RWPE2 (cell line): ENCODE results near the gene AHSG.
A peak's percentile ranks its signal among the peaks of the same experiment; 100 is the strongest.

Experiments
- ATAC-seq: fragments of 200-7000 bp; cut with Tn5 transposase; 3 replicates; pipeline ENCODE4 v1.9.1; 2021; ENCODE audit warnings: low read depth
- DNase-seq: peaks from one replicate; pipeline ENCODE4 v3.0.0-alpha.2; 2020; ENCODE audit warnings: low spot score
- H3K27ac ChIP-seq: fragments of 450-650 bp; 2 replicates; pipeline ENCODE4 v1.5.1; 2017; ENCODE audit warnings: mild to moderate bottlenecking; ENCODE audit not compliant: poor library complexity, severe bottlenecking
- H3K27me3 ChIP-seq: fragments of 250-450 bp; sonication (Bioruptor Pico); 2 replicates; pipeline ENCODE4 v1.5.1; 2021; ENCODE audit warnings: mild to moderate bottlenecking, moderate library complexity; ENCODE audit not compliant: insufficient read depth, poor library complexity, severe bottlenecking
- H3K36me3 ChIP-seq: fragments of 250-450 bp; sonication (Bioruptor Pico); 2 replicates; pipeline ENCODE4 v1.5.1; 2020; ENCODE audit warnings: low read depth, mild to moderate bottlenecking, moderate library complexity
- H3K4me1 ChIP-seq: fragments of 250-450 bp; sonication (Bioruptor Pico); 2 replicates; pipeline ENCODE4 v1.5.1; 2021; ENCODE audit warnings: mild to moderate bottlenecking, moderate library complexity; ENCODE audit not compliant: insufficient read depth, poor library complexity, severe bottlenecking
- H3K4me3 ChIP-seq: fragments of 250-450 bp; sonication (Bioruptor Pico); 2 replicates; pipeline ENCODE4 v1.5.1; 2021; ENCODE audit warnings: mild to moderate bottlenecking, moderate library complexity; ENCODE audit not compliant: severe bottlenecking
- H3K9me3 ChIP-seq: fragments of 250-450 bp; sonication (Bioruptor Pico); 2 replicates; pipeline ENCODE4 v1.5.1; 2021; ENCODE audit warnings: mild to moderate bottlenecking, moderate library complexity; ENCODE audit not compliant: severe bottlenecking
- TF ChIP-seq, protein P1 (sequence below): fragments of 450-650 bp; IDR thresholded peaks from one replicate; pipeline ENCODE4 v1.5.1; 2017; ENCODE audit warnings: mild to moderate bottlenecking, moderate library complexity; ENCODE audit not compliant: poor library complexity, severe bottlenecking

The AHSG gene

DNA sequence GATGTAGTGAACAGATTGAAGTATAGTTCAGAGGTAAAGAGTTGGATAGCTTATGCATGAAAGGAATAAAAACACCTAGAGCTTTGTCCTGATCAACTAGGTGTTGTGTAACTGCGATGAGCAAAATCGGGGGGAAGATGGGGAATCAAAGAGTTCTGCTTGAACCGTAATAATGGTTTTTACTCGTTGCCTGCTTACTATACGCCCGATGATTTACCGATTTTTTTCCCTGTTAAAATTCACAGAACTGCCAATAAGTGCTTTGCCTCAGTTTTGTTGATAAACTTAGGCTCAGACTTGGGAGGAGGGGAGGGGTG, 43.1 kb upstream of the AHSG start:
- DNase-seq (no peak), ATAC-seq (no peak)
- H3K4me1 ChIP-seq, result peaks cover 14% of the 10 kb centered on the region
- peak overlapping the region; percentile 23 for H3K27ac ChIP-seq
- H3K9me3 ChIP-seq, result no peaks in the 10 kb centered on the region
- peak overlapping the region; percentile 48 for H3K4me3 ChIP-seq
- no peaks in the 10 kb centered on the region for H3K27me3 ChIP-seq
- peaks cover 31% of the 10 kb centered on the region for H3K36me3 ChIP-seq
- TF ChIP-seq, protein P1, sequence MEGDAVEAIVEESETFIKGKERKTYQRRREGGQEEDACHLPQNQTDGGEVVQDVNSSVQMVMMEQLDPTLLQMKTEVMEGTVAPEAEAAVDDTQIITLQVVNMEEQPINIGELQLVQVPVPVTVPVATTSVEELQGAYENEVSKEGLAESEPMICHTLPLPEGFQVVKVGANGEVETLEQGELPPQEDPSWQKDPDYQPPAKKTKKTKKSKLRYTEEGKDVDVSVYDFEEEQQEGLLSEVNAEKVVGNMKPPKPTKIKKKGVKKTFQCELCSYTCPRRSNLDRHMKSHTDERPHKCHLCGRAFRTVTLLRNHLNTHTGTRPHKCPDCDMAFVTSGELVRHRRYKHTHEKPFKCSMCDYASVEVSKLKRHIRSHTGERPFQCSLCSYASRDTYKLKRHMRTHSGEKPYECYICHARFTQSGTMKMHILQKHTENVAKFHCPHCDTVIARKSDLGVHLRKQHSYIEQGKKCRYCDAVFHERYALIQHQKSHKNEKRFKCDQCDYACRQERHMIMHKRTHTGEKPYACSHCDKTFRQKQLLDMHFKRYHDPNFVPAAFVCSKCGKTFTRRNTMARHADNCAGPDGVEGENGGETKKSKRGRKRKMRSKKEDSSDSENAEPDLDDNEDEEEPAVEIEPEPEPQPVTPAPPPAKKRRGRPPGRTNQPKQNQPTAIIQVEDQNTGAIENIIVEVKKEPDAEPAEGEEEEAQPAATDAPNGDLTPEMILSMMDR, result no peak

DNA sequence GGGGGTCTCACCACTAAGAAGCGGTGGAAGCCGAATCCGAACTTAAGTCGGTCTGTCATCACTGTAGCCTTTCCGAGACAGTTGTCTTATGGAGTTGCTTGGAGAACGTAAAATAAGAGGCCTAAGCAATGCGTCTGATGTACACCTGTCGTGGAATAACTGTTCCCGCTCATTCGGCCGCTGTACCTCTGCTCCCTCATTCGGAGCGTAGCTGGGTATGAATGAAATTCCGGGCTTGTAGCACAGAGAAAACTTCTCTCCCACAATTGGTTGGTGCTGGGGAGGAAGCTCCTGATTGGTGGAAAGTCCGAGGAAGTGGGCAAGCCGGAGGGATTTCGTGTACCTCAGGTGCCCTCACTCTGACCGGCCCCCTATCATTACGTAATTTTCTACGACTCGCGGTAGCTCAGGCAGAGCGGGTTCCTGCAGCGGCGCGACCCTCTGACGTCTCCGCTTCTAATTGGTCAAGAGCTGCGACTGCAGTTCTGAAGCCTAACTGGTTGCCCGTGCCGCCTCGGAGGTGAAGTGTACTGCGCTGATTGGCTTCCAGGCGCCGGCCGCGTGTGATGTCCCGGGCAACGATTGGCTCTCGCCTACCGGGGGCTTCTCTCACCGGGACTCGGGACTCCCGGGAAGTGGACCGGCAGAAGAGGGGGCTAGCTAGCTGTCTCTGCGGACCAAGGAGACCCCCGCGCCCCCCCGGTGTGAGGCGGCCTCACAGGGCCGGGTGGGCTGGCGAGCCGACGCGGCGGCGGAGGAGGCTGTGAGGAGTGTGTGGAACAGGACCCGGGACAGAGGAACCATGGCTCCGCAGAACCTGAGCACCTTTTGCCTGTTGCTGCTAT, 42.5 kb upstream of the AHSG start, which contains the start of gene DNAJB11:
DNAJB11 (plus strand) TSS at position 625 of the 845 bp plus-strand sequence; CDS start at position 803, 178 bp downstream.
- TF ChIP-seq, protein P1, result no peak
- Histone ChIP-seq H3K36me3 (peaks cover 37% of the 10 kb centered on the region), H3K4me3 (peak within 1 kb of the TSS; percentile 97), H3K27me3 (no peaks in the 10 kb centered on the region), H3K4me1 (peaks cover 14% of the 10 kb centered on the region), H3K27ac (peak within 1 kb of the TSS; percentile 42), H3K9me3 (no peaks in the 10 kb centered on the region)
- ATAC-seq (peak; percentile 88), DNase-seq (peak; percentile 99)

DNA sequence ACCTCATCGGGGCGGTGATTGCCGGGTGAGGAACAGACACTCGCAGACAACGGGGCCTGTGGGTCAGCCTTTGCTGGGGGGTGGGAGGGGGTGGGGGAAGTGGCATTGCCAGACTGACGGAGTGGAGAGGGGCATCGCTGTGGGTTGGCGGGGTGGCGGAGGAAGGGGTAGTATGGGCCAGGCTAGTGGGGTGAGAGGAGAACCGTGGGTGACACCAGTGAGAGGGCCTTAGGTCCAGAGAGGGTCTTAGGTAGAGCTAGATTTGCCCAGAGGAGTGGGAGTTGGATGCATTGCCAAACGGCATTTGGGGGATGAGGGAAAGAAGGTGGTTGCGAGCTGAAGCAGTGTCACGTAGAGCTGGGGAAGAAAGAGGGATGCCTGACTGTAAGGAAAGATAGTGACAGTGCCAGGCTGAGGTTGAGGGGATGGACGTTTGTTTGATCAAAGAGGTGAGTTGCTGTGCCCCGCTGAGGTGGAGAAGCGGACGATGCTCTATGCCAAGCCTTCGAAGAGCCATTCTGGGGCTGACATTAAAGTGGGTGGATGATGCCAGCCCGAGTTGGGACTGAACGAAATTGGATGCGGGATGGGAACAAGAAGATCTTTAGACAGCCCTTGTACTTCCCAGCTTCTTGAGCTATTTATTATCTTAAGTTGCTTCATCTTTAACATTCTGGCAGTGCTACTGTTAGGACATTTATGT, 41.8 kb upstream of the AHSG start:
- Histone ChIP-seq H3K9me3 (no peaks in the 10 kb centered on the region), H3K36me3 (peaks cover 45% of the 10 kb centered on the region), H3K27me3 (no peaks in the 10 kb centered on the region), H3K4me1 (peaks cover 11% of the 10 kb centered on the region), H3K4me3 (peak overlapping the region; percentile 97), H3K27ac (peak overlapping the region; percentile 42)
- TF ChIP-seq, protein P1, result no peak
- no peak for ATAC-seq
- DNase-seq, result no peak

- Histone ChIP-seq H3K36me3 (peaks cover 50% of the 10 kb centered on the region), H3K4me3 (peak overlapping the region; percentile 97), H3K27me3 (no peaks in the 10 kb centered on the region), H3K27ac (no peak overlapping the region), H3K4me1 (peaks cover 11% of the 10 kb centered on the region), H3K9me3 (no peaks in the 10 kb centered on the region)
- ATAC-seq (no peak), DNase-seq (no peak)
- TF ChIP-seq, protein P1, result no peak
Observed at GRCh38 chr3:186571644-186572013, 41.2 kb upstream of the AHSG start.
